SK-N-SH (cell line): Measurements from ENCODE around the gene VEGFB.

ENCODE experiments used
- CTCF ChIP-seq: fragments of 200-600 bp; sonication (generic); IDR thresholded peaks from 2 replicates; pipeline ENCODE4 v1.6.1; 2017; ENCODE audit warnings: antibody characterized with exemption, mild to moderate bottlenecking, moderate library complexity
- EP300 ChIP-seq, 2 experiments: IDR thresholded peaks; 2 replicates each; pipeline versions ENCODE4 v1.4.0 to v1.6.1; 2012; ENCODE audit warnings: borderline replicate concordance in 1 of 2, low read depth in 1 of 2, low read length in 1 of 2
- FOXM1 ChIP-seq: IDR thresholded peaks from 2 replicates; pipeline ENCODE4 v1.4.0; 2012; ENCODE audit warnings: low read depth, mild to moderate bottlenecking
- MAX ChIP-seq: IDR thresholded peaks from 2 replicates; pipeline ENCODE4 v1.4.0; 2012; ENCODE audit warnings: low read depth
- TAF1 ChIP-seq: IDR thresholded peaks from 2 replicates; pipeline ENCODE4 v1.6.1; 2012; ENCODE audit warnings: low read depth, mild to moderate bottlenecking, low read length, moderate library complexity, borderline replicate concordance
- TF ChIP-seq, protein P1 (sequence below): IDR thresholded peaks from 2 replicates; pipeline ENCODE4 v1.4.0; 2012; ENCODE audit warnings: low read depth, borderline replicate concordance
- TF ChIP-seq, protein P2 (sequence below): IDR thresholded peaks from 2 replicates; pipeline ENCODE4; 2012

GRCh38 chr11:64285885-64286800 lies 51.8 kb downstream of the VEGFB start:
- TF ChIP-seq CTCF (peak; percentile 32), EP300 (IDR thresholded peaks at IDR 0.05; ENCODE audit: borderline replicate concordance in 1 of 2, low read depth in 1 of 2, low read length in 1 of 2) (no peak), MAX (no peak), FOXM1 (no peak), TAF1 (no peak)
- TF ChIP-seq, protein P1, sequence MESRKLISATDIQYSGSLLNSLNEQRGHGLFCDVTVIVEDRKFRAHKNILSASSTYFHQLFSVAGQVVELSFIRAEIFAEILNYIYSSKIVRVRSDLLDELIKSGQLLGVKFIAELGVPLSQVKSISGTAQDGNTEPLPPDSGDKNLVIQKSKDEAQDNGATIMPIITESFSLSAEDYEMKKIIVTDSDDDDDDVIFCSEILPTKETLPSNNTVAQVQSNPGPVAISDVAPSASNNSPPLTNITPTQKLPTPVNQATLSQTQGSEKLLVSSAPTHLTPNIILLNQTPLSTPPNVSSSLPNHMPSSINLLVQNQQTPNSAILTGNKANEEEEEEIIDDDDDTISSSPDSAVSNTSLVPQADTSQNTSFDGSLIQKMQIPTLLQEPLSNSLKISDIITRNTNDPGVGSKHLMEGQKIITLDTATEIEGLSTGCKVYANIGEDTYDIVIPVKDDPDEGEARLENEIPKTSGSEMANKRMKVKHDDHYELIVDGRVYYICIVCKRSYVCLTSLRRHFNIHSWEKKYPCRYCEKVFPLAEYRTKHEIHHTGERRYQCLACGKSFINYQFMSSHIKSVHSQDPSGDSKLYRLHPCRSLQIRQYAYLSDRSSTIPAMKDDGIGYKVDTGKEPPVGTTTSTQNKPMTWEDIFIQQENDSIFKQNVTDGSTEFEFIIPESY = no peak
- TF ChIP-seq, protein P2, sequence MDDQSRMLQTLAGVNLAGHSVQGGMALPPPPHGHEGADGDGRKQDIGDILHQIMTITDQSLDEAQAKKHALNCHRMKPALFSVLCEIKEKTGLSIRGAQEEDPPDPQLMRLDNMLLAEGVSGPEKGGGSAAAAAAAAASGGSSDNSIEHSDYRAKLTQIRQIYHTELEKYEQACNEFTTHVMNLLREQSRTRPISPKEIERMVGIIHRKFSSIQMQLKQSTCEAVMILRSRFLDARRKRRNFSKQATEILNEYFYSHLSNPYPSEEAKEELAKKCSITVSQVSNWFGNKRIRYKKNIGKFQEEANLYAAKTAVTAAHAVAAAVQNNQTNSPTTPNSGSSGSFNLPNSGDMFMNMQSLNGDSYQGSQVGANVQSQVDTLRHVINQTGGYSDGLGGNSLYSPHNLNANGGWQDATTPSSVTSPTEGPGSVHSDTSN = no peak
